Measurements from ENCODE around the gene CRABP2. TPM values are rescaled to one million over a fixed set of nuclear protein-coding genes. Genes with fewer than 3 reads are reported as not detected.
A peak's percentile ranks its signal among the peaks of the same experiment; 100 is the strongest.

CRABP2 gene
- total and polyA plus RNA-seq, 5 experiments from 2014 or later, result 0.44 to 2.9 TPM; not detected in 3

GRCh38 chr1:156682166-156682890 is 23.1 kb downstream of the CRABP2 start:
- no peak for DNase-seq
- no peak for ATAC-seq
- Mint-ChIP-seq H3K9me3 (no peaks in the 10 kb centered on the region), H3K27me3 (peaks cover 27 to 48% (median 41%) of the 10 kb centered on the region in 5 donors), H3K27ac (no peak overlapping the region), H3K4me3 (no peak overlapping the region), H3K4me1 (peaks cover 9 to 32% (median 27%) of the 10 kb centered on the region in 4 donors), H3K36me3 (no peaks in the 10 kb centered on the region)
- POLR2A ChIA-PET, result interaction anchor here (1.1 kb wide), 1 partner anchor 46 kb away, joined by 3 read pairs; the partner anchor contains the start of gene METTL25B

GRCh38 chr1:156681196-156681960 is 24.0 kb downstream of the CRABP2 start:
- H3K4me1 Mint-ChIP-seq, result peaks cover 12 to 37% (median 28%) of the 10 kb centered on the region in 4 donors
- POLR2A ChIA-PET, result interaction anchor here (0.6 kb wide), 1 partner anchor 301 kb away, joined by 4 read pairs; no protein-coding TSS in a partner anchor
- H3K27ac Mint-ChIP-seq, result peak overlapping the region in 1 of 10 donors; percentile 11
- no peaks in the 10 kb centered on the region for H3K9me3 Mint-ChIP-seq
- H3K36me3 Mint-ChIP-seq, result no peaks in the 10 kb centered on the region
- no peak overlapping the region for H3K4me3 Mint-ChIP-seq
- ATAC-seq (no peak), DNase-seq (no peak)
- peaks cover 27 to 51% (median 43%) of the 10 kb centered on the region in 5 donors for H3K27me3 Mint-ChIP-seq

GRCh38 chr1:156680056-156680455 is 25.3 kb downstream of the CRABP2 start:
- no peak overlapping the region for H3K4me3 Mint-ChIP-seq
- H3K27ac Mint-ChIP-seq, result no peak overlapping the region
- no peaks in the 10 kb centered on the region for H3K9me3 Mint-ChIP-seq
- POLR2A ChIA-PET, result interaction anchor here (0.6 kb wide), 1 partner anchor 23 kb away, joined by 5 read pairs; no protein-coding TSS in a partner anchor
- H3K4me1 Mint-ChIP-seq, result peaks cover 12 to 37% (median 28%) of the 10 kb centered on the region in 4 donors
- no peak for ATAC-seq
- no peaks in the 10 kb centered on the region for H3K36me3 Mint-ChIP-seq
- H3K27me3 Mint-ChIP-seq, result peaks cover 27 to 59% (median 46%) of the 10 kb centered on the region in 5 donors
- DNase-seq, result no peak

GRCh38 chr1:156677616-156678596 is 27.5 kb downstream of the CRABP2 start:
- H3K4me1 Mint-ChIP-seq, result peaks cover 10 to 19% (median 14%) of the 10 kb centered on the region in 4 donors
- peaks cover 0 to 1% (median 0%) of the 10 kb centered on the region in 3 donors for H3K36me3 Mint-ChIP-seq
- ATAC-seq, result peak in 1 of 2 donors; percentile 56
- peak in 2 of 10 donors; percentile 35 to 37 for DNase-seq
- no peaks in the 10 kb centered on the region for H3K9me3 Mint-ChIP-seq
- peaks cover 27 to 78% (median 52%) of the 10 kb centered on the region in 5 donors for H3K27me3 Mint-ChIP-seq
- peak overlapping the region in 9 of 10 donors; percentile 3 to 68 (median 50) for H3K4me3 Mint-ChIP-seq
- POLR2A ChIA-PET, result no interaction called here
- H3K27ac Mint-ChIP-seq, result peak overlapping the region in 2 of 10 donors; percentile 1 to 25

GRCh38 chr1:156676820-156677615 is 28.4 kb downstream of the CRABP2 start, which contains the start of gene NES:
NES (minus strand) TSS chr1:156677407; CDS start chr1:156677264, 143 bp downstream.
- peaks cover 27 to 85% (median 56%) of the 10 kb centered on the region in 5 donors for H3K27me3 Mint-ChIP-seq
- H3K4me3 Mint-ChIP-seq, result peak within 1 kb of the TSS in 9 of 10 donors; percentile 32 to 68 (median 50)
- H3K36me3 Mint-ChIP-seq, result peaks cover 0 to 1% (median 0%) of the 10 kb centered on the region in 3 donors
- POLR2A ChIA-PET, result no interaction called here
- DNase-seq, result no peak
- H3K9me3 Mint-ChIP-seq, result no peaks in the 10 kb centered on the region
- ATAC-seq, result peak; percentile 6 to 23
- peak within 1 kb of the TSS in 2 of 10 donors; percentile 1 to 25 for H3K27ac Mint-ChIP-seq
- peaks cover 10 to 19% (median 14%) of the 10 kb centered on the region in 4 donors for H3K4me1 Mint-ChIP-seq

GRCh38 chr1:156676114-156676819 is 29.1 kb downstream of the CRABP2 start:
- ATAC-seq (peak in 1 of 2 donors; percentile 25), DNase-seq (no peak)
- H3K4me1 Mint-ChIP-seq, result peaks cover 12 to 19% (median 14%) of the 10 kb centered on the region in 4 donors
- peaks cover 0 to 1% (median 0%) of the 10 kb centered on the region in 3 donors for H3K36me3 Mint-ChIP-seq
- H3K4me3 Mint-ChIP-seq, result no peak overlapping the region
- peaks cover 26 to 85% (median 61%) of the 10 kb centered on the region in 5 donors for H3K27me3 Mint-ChIP-seq
- POLR2A ChIA-PET, result no interaction called here
- H3K9me3 Mint-ChIP-seq, result no peaks in the 10 kb centered on the region
- H3K27ac Mint-ChIP-seq, result no peak overlapping the region

GRCh38 chr1:156675210-156676113 is 29.9 kb downstream of the CRABP2 start:
- Mint-ChIP-seq H3K9me3 (no peaks in the 10 kb centered on the region), H3K4me1 (peaks cover 12 to 19% (median 14%) of the 10 kb centered on the region in 4 donors), H3K27me3 (peaks cover 26 to 81% (median 59%) of the 10 kb centered on the region in 5 donors), H3K36me3 (peaks cover 0 to 1% (median 0%) of the 10 kb centered on the region in 3 donors), H3K4me3 (peak overlapping the region in 1 of 10 donors; percentile 22), H3K27ac (no peak overlapping the region)
- POLR2A ChIA-PET, result no interaction called here
- ATAC-seq (no peak), DNase-seq (no peak)

GRCh38 chr1:156673387-156674121 is 31.8 kb downstream of the CRABP2 start:
- no peaks in the 10 kb centered on the region for H3K9me3 Mint-ChIP-seq
- peaks cover 0 to 1% (median 0%) of the 10 kb centered on the region in 3 donors for H3K36me3 Mint-ChIP-seq
- POLR2A ChIA-PET, result no interaction called here
- H3K27me3 Mint-ChIP-seq, result peaks cover 16 to 65% (median 45%) of the 10 kb centered on the region in 5 donors
- peaks cover 13 to 18% (median 15%) of the 10 kb centered on the region in 4 donors for H3K4me1 Mint-ChIP-seq
- no peak for ATAC-seq
- no peak overlapping the region for H3K4me3 Mint-ChIP-seq
- peak overlapping the region in 1 of 10 donors; percentile 4 for H3K27ac Mint-ChIP-seq
- DNase-seq, result no peak

GRCh38 chr1:156671804-156672203 is 33.6 kb downstream of the CRABP2 start:
- H3K27ac Mint-ChIP-seq, result no peak overlapping the region
- H3K36me3 Mint-ChIP-seq, result peaks cover 0 to 1% (median 0%) of the 10 kb centered on the region in 3 donors
- no peaks in the 10 kb centered on the region for H3K9me3 Mint-ChIP-seq
- H3K4me3 Mint-ChIP-seq, result no peak overlapping the region
- DNase-seq, result no peak
- H3K4me1 Mint-ChIP-seq, result peaks cover 0 to 4% (median under 1%) of the 10 kb centered on the region in 4 donors
- peaks cover 4 to 48% (median 32%) of the 10 kb centered on the region in 5 donors for H3K27me3 Mint-ChIP-seq
- no peak for ATAC-seq
- POLR2A ChIA-PET, result no interaction called here
